Testis (tissue), 3 donors: Measurements from ENCODE around the gene PRIM1. TPM values are rescaled to one million over a fixed set of nuclear protein-coding genes. Genes with fewer than 3 reads are reported as not detected.

Source experiments
- DNase-seq: peaks from one replicate; pipeline ENCODE4 v3.0.0-alpha.2; 2019
- H3K27ac ChIP-seq, 2 donors: fragments of 200-600 bp; sonication (generic); one replicate each; pipeline ENCODE4 v1.5.1; 2019
- H3K27me3 ChIP-seq: fragments of 200-600 bp; sonication (generic); one replicate; pipeline ENCODE4 v1.5.1; 2019
- H3K36me3 ChIP-seq: fragments of 200-600 bp; sonication (generic); one replicate; pipeline ENCODE4 v1.5.1; 2017; ENCODE audit warnings: low read depth; ENCODE audit errors: missing control alignments
- H3K4me1 ChIP-seq: fragments of 200-600 bp; sonication (generic); one replicate; pipeline ENCODE4 v1.5.1; 2019
- H3K4me3 ChIP-seq, 2 donors: fragments of 200-600 bp; sonication (generic); one replicate each; pipeline ENCODE4 v1.5.1; 2017 to 2019
- H3K9me3 ChIP-seq: fragments of 200-600 bp; sonication (generic); one replicate; pipeline ENCODE4 v1.5.1; 2017
- CTCF ChIP-seq, 3 experiments: fragments of 450-650 bp in 2 of 3; fragments of 200-600 bp in 1 of 3; sonication (generic) in 1 of 3; IDR thresholded peaks; one replicate each; pipeline ENCODE4 v1.5.1; 2016 to 2019; ENCODE audit warnings: antibody characterized with exemption in 3 of 3, mild to moderate bottlenecking in 2 of 3, moderate library complexity in 1 of 3
- POLR2A ChIP-seq: fragments of 450-650 bp; IDR thresholded peaks from one replicate; pipeline ENCODE4 v1.6.1; 2017; ENCODE audit warnings: antibody characterized with exemption, mild to moderate bottlenecking, moderate library complexity
- WGBS, 2 donors: methylation state at CpG; one replicate each; pipeline ENCODE4 v1.1.5; 2018; 5-methylcytosine and 5-hydroxymethylcytosine counted together
- intact Hi-C: fragments of 100-400 bp; cut with DNase I; formaldehyde crosslinking; loops from one replicate; pipeline ENCODE4 v1.15.1; 2023; ENCODE audit warnings: low total_unique reads
- polyA plus RNA-seq: library from polyadenylated mRNA; stranded (reverse); fragments of 350-450 nt; fragmentation: Illumina TruSeq; extraction: RNeasy Lipid Tissue Mini Kit (QIAGEN cat#74804); gene quantifications from one replicate; pipeline ENCODE4 v1.2.3, GENCODE V29; 2014; ENCODE audit warnings: low read depth, low replicate concordance; ENCODE audit not compliant: insufficient read depth
- total RNA-seq, 2 donors: library from RNA; depleted of rRNA; stranded (reverse); fragments of >200 nt; gene quantifications; one replicate each; pipeline ENCODE4 v1.2.3, GENCODE V29; 2016

PRIM1 gene
- total and polyA plus RNA-seq, 3 donors from 2014 or later: 20.5 to 29.9 (median 21.8) TPM

GRCh38 chr12:56699020-56699661 is 53.0 kb downstream of the PRIM1 start:
- H3K4me3 ChIP-seq: no peak overlapping the region
- no peaks in the 10 kb centered on the region for H3K36me3 ChIP-seq
- H3K27ac ChIP-seq: no peak overlapping the region
- WGBS, 2 donors: 83 to 88% methylated on average over 3 of the region's 3 CpGs
- no peaks in the 10 kb centered on the region for H3K9me3 ChIP-seq
- H3K27me3 ChIP-seq: no peaks in the 10 kb centered on the region
- intact Hi-C loops: no loop called here
- H3K4me1 ChIP-seq: no peaks in the 10 kb centered on the region
- TF ChIP-seq CTCF (IDR thresholded peaks at IDR 0.05) (no peak), POLR2A (no peak)
- no peak for DNase-seq

- Histone ChIP-seq H3K27me3 (no peaks in the 10 kb centered on the region), H3K9me3 (no peaks in the 10 kb centered on the region), H3K27ac (no peak overlapping the region), H3K4me1 (no peaks in the 10 kb centered on the region), H3K36me3 (no peaks in the 10 kb centered on the region), H3K4me3 (no peak overlapping the region)
- TF ChIP-seq POLR2A: no peak
- no peak for TF ChIP-seq CTCF (IDR thresholded peaks at IDR 0.05)
- intact Hi-C loops: no loop called here
- no peak for DNase-seq
- WGBS, 2 donors: 58 to 61% methylated on average over 2 of the region's 2 CpGs
These were observed 56.6 kb downstream of the PRIM1 start for GRCh38 chr12:56695327-56696101.

- 86 to 90% methylated on average over 5 of the region's 5 CpGs for WGBS, 2 donors
- Histone ChIP-seq H3K4me3 (no peak overlapping the region), H3K27me3 (no peaks in the 10 kb centered on the region), H3K27ac (no peak overlapping the region), H3K9me3 (no peaks in the 10 kb centered on the region), H3K4me1 (no peaks in the 10 kb centered on the region), H3K36me3 (no peaks in the 10 kb centered on the region)
- intact Hi-C loops: no loop called here
- no peak for TF ChIP-seq CTCF (IDR thresholded peaks at IDR 0.05)
- TF ChIP-seq POLR2A: no peak
- no peak for DNase-seq
These were observed 58.0 kb downstream of the PRIM1 start for GRCh38 chr12:56694161-56694560.

- no peaks in the 10 kb centered on the region for H3K27me3 ChIP-seq
- H3K4me3 ChIP-seq: peak overlapping the region; percentile 97 to 99
- H3K9me3 ChIP-seq: no peaks in the 10 kb centered on the region
- H3K4me1 ChIP-seq: peaks cover 22% of the 10 kb centered on the region
- DNase-seq: no peak
- H3K36me3 ChIP-seq: no peaks in the 10 kb centered on the region
- intact Hi-C loops: no loop called here
- 1 to 2% methylated on average over 7 of the region's 7 CpGs for WGBS, 2 donors
- TF ChIP-seq POLR2A: no peak
- no peak for TF ChIP-seq CTCF (IDR thresholded peaks at IDR 0.05)
- peak overlapping the region; percentile 100 for H3K27ac ChIP-seq
These were observed 63.3 kb downstream of the PRIM1 start for GRCh38 chr12:56688846-56689109.
